ENCODE results near the gene STEEP1.

Gene STEEP1

DNA sequence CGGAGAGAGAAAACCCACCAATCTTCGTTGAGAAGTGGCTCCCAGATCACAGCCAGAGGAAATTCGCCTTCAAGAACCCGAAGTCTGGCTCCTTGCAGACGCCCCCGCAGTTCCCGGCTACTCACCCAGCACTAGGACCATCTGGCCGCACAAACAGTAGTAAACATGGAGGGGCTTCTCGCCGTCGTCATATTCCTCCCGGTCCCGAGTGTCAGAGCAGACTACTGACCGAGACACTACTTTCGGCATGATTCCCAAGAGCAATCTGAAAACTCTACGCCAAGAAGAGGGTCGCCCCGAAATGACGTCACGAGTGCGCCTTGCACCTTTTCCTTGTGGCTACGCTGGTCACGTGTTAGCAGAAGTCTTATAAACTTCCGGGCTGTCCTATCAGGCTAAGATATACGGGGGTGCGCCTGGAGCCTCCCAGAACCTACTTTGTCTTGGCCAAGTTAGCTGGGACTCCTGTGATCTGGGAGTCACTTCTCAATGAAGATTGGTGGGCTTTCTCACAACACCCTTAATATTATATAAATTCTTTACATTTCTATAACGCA lies at the start of gene STEEP1:
Gene STEEP1, minus strand, starts transcription at position 303 of the 557 bp plus-strand sequence. Its CDS starts 54 bp downstream, at position 249.
- peak within 1 kb of the TSS; percentile 84 for H3K4me3 ChIP-seq (ENCODE audit: low read depth, low read length)
- DNase-seq (ENCODE audit: low read depth), result peak; percentile 88

DNA sequence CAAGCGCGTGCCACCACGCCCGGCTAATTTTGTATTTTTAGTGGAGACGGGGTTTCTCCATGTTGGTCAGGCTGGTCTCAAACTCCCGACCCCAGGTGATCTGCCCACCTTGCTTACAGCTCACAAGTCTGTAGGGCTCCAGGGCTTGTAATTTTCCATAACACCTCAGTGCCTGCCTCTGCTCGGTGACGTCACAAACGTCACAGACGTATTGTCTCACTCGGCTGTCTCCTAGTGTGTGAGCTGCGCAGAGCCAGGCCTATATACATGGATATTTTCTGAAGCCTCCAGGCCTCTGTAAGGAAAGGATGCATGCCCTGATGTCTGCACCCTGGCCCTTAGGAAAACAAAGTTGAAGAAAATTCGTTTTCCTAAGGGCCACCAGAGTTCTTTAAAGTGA lies 49.6 kb upstream of the STEEP1 start:
- H3K4me3 ChIP-seq (ENCODE audit: low read depth, low read length), result no peak overlapping the region
- no peak for DNase-seq (ENCODE audit: low read depth)
- TF ChIP-seq, protein P1, sequence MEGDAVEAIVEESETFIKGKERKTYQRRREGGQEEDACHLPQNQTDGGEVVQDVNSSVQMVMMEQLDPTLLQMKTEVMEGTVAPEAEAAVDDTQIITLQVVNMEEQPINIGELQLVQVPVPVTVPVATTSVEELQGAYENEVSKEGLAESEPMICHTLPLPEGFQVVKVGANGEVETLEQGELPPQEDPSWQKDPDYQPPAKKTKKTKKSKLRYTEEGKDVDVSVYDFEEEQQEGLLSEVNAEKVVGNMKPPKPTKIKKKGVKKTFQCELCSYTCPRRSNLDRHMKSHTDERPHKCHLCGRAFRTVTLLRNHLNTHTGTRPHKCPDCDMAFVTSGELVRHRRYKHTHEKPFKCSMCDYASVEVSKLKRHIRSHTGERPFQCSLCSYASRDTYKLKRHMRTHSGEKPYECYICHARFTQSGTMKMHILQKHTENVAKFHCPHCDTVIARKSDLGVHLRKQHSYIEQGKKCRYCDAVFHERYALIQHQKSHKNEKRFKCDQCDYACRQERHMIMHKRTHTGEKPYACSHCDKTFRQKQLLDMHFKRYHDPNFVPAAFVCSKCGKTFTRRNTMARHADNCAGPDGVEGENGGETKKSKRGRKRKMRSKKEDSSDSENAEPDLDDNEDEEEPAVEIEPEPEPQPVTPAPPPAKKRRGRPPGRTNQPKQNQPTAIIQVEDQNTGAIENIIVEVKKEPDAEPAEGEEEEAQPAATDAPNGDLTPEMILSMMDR (IDR thresholded peaks at IDR 0.05; ENCODE audit: control insufficient read depth, extremely low read depth, insufficient read depth), result no peak

More for the DNA sequence above, at the start of gene STEEP1:
- TF ChIP-seq, protein P1 (IDR thresholded peaks at IDR 0.05; ENCODE audit: control insufficient read depth, extremely low read depth, insufficient read depth), result no peak

DNA sequence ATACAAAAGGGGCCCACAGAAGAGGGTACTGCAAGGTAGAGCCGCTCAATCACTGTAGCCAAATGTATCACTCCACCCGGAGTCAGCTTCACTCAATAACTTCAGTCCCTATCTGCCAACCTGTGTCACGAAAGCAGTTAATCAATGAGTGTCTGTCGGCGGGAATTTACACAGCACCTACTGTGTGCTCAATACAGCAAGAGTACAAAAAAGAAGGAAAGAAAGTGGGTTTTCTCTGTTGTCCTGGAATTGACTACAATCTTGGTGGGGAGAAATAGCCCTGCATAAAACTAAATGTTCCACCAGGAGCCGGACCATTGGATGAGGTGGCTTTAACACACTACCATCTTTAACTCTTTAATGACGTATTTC lies 41.8 kb upstream of the STEEP1 start:
- DNase-seq (ENCODE audit: low read depth), result no peak
- peak overlapping the region; percentile 79 for H3K4me3 ChIP-seq (ENCODE audit: low read depth, low read length)
- TF ChIP-seq, protein P1 (IDR thresholded peaks at IDR 0.05; ENCODE audit: control insufficient read depth, extremely low read depth, insufficient read depth), result no peak

DNA sequence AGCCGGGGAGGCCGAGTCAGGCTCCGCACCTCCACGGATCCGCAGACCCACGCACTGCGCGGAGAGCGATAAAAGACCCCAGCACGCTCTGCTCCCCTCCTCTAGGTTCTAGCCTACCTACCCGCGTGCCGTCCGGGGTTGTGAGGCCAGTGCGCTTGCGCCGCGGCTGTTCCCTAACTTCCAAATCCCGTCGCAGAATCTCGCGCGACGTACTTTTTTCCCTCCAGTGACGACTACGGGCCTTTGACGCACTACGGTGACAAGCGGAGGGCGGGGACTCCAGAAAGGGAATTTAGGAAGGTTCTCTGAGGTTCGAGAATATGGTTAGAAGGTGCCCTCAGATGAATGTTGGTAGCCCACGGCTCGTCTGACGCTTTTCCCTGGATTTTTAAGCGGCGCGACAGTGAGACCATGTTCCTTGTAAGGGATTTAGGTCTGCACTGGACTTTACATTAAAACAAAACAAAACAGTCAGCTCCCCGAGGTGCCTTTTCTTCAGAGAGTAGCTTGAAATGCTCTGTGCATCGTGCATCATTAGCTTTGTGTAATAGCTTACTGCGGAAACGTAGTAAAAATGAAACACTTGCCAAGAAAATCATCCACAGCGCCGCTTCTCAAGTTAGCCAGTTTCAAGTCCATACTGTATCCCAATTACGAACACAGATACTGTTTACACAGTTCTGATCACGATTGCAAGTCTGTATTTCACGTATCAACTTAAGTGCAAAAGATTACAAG lies 41.2 kb upstream of the STEEP1 start, which contains the start of gene NKRF:
Gene NKRF, minus strand, starts transcription at position 145 of the 738 bp plus-strand sequence.
- peak; percentile 71 for DNase-seq (ENCODE audit: low read depth)
- peak within 1 kb of the TSS; percentile 79 for H3K4me3 ChIP-seq (ENCODE audit: low read depth, low read length)
- TF ChIP-seq, protein P1 (IDR thresholded peaks at IDR 0.05; ENCODE audit: control insufficient read depth, extremely low read depth, insufficient read depth), result no peak

DNA sequence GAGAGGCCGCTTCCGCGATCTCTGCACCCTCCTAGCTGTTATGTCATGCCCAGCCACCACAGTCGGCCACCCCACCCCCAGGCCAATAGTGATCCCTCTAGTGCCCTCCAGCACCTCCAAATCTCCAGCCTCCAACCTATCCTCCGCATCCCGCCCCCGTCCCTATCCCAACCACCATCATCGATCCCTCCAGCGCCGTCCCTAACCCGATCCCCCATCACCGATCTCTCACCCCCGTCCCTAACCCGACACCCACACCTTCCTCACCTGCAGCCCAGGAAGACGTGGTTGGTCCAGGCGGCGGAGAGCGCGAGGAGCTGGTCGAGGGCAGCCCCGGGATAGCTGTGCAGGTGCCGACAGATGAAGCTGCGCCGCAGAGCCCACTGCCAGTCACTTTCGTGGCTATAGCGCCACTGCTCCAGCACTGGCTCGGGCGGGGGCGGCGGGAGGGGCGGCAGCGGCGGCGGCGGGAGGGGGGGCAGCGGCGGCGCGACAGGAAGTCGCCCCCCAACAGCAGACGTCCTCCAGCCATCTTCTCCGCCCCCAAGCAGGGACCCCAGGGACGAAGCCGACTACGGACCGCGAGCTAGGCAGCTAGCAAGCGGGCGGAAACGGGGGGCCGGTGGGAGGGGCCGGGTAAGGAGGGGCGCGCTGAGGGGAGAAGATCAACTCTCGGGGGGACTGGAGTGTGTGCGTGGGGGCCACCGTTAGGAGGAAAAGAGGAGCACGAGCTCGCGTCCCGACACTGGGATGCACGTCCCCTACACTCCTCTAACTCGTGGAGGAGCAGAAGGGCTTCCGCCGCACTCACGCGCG lies 40.5 kb upstream of the STEEP1 start:
- DNase-seq (ENCODE audit: low read depth), result no peak
- TF ChIP-seq, protein P1 (IDR thresholded peaks at IDR 0.05; ENCODE audit: control insufficient read depth, extremely low read depth, insufficient read depth), result 0 out of 2 replicates have a peak, but pooled peaks have one; percentile 1
- peak overlapping the region; percentile 79 for H3K4me3 ChIP-seq (ENCODE audit: low read depth, low read length)

DNA sequence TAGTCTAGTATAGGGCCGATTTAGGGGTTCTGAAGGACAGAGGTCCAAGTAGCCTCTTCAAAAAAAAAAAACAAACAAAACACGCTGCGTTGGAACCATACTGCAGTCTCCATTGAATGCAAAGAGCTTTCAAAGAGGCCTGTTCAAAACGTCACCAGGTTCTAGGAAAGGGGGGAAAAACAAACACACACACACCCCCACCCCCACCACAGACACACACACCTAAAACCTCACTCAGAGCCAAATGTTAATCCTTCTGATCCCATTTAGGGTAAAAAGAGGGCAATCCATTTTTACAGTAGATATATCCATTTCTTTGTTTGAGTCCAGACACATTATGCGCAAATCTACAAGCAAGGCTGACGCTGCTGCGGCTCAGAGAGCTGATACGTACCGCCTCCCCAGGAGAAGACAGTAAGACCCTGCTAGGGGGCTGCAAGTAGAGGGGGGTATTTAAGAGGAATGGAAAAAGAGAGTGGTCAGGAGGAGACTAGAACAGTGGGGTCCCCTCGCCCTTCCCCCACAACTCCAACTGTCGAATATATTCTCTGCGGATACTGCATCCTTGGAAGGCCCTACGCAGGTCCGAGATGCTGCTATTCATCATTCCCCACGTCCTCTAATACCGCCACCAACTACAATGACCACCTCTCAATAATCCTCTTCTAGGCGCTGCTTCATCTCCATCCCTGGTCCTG lies 39.7 kb upstream of the STEEP1 start:
- TF ChIP-seq, protein P1 (IDR thresholded peaks at IDR 0.05; ENCODE audit: control insufficient read depth, extremely low read depth, insufficient read depth), result no peak
- DNase-seq (ENCODE audit: low read depth), result no peak

More for the DNA sequence above, 39.7 kb upstream of the STEEP1 start:
- H3K4me3 ChIP-seq (ENCODE audit: low read depth, low read length), result peak overlapping the region; percentile 79

Data from LNCaP clone FGC (cell line).